Measurements from ENCODE around the gene SUPT5H.

The SUPT5H gene

DNA sequence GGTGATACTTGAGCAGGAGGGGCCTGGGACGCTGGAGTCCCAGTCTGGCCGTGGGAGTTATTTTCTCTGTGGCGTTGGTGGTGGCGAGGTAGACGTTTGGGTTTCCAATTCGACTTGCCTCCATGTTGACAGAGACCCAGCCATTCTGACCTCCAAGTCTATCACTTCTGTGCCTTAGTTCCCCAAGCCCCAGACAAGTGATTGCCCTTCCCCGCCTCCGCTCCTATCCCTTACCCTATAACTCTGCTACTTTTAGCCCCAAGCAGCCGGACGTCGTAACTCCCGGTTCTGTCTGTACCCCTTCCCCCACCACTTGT is 35.8 kb downstream of the SUPT5H start:
- DNase-seq (ENCODE audit: low spot score in 2 of 2) (no peak), ATAC-seq (replicated peaks; ENCODE audit: extremely low read depth, poor library complexity, severe bottlenecking) (peak; percentile 18)
- Mint-ChIP-seq H3K27me3 (no peaks in the 10 kb centered on the region), H3K36me3 (ENCODE audit: insufficient read depth) (peaks cover 18% of the 10 kb centered on the region), H3K4me3 (peak overlapping the region; percentile 87), H3K9me3 (no peaks in the 10 kb centered on the region), H3K27ac (ENCODE audit: low read depth) (peak overlapping the region; percentile 93), H3K4me1 (peaks cover 26% of the 10 kb centered on the region)

DNA sequence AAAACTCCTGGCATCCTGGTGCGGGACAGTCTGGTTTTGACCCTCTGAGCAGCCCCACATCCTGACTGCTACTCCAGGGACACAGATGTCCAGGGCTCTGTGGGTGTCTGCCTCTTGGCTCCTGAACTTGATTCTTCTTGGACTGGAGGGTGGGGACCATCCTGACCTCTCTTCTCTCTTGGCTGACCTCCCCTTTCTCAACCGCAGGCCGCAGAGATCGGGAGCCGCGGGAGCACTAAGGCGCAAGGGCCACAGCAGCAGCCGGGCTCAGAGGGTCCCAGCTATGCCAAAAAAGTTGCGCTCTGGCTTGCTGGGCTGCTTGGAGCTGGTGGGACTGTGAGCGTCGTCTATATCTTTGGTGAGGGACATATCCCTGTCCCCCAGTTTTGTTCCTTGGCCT is 36.3 kb downstream of the SUPT5H start:
- peaks cover 30% of the 10 kb centered on the region for H3K4me1 Mint-ChIP-seq
- peak overlapping the region; percentile 87 for H3K4me3 Mint-ChIP-seq
- H3K36me3 Mint-ChIP-seq (ENCODE audit: insufficient read depth): peaks cover 15% of the 10 kb centered on the region
- ATAC-seq (replicated peaks; ENCODE audit: extremely low read depth, poor library complexity, severe bottlenecking): no peak
- H3K9me3 Mint-ChIP-seq: no peaks in the 10 kb centered on the region
- peak overlapping the region; percentile 93 for H3K27ac Mint-ChIP-seq (ENCODE audit: low read depth)
- no peak for DNase-seq (ENCODE audit: low spot score in 2 of 2)
- no peaks in the 10 kb centered on the region for H3K27me3 Mint-ChIP-seq

DNA sequence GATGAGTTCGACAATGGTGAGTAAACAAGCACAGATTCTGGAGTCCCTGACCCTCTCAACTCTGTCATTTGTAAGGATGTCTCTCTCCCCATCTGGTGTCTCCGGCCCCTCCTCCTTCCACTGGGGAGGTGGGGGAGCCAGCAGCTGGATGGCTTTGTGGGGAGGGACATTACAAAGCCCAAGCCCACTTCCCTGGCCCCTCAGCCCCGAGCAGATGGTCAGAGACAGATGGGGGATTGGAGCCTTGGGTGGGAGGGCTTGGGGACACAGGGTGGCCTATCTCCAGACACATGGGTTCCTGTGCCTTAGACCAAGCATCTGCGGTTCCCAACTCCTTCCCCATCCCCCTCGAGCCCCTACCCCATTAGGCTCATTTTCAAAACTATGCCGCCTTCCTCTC is 37.8 kb downstream of the SUPT5H start:
- peaks cover 33% of the 10 kb centered on the region for H3K4me1 Mint-ChIP-seq
- DNase-seq (ENCODE audit: low spot score in 2 of 2) (no peak), ATAC-seq (replicated peaks; ENCODE audit: extremely low read depth, poor library complexity, severe bottlenecking) (no peak)
- H3K9me3 Mint-ChIP-seq: no peaks in the 10 kb centered on the region
- H3K4me3 Mint-ChIP-seq: peak overlapping the region; percentile 33
- peaks cover 20% of the 10 kb centered on the region for H3K36me3 Mint-ChIP-seq (ENCODE audit: insufficient read depth)
- peak overlapping the region; percentile 57 for H3K27ac Mint-ChIP-seq (ENCODE audit: low read depth)
- H3K27me3 Mint-ChIP-seq: no peaks in the 10 kb centered on the region

DNA sequence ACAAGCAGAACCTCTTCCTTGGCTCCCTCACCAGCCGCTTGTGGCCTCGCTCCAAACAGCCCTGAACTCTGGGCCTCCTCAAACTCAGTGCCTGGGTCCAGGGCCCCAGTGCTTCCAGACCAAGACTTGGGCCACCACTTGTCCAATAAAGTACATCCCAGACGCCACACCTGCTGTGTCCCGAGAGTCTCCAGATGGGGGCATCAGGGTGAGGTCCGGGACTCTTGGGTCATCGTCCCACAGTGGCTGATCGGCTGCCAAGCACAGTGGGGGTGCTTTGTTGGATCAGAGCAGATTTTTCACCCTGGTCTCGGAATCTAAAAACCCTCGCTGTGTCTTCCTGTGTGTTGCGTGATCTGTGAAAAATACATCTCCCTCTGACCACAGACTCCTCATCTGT is 44.4 kb downstream of the SUPT5H start:
- no peak overlapping the region for H3K27ac Mint-ChIP-seq (ENCODE audit: low read depth)
- DNase-seq (ENCODE audit: low spot score in 2 of 2) (no peak), ATAC-seq (replicated peaks; ENCODE audit: extremely low read depth, poor library complexity, severe bottlenecking) (no peak)
- no peaks in the 10 kb centered on the region for H3K27me3 Mint-ChIP-seq
- peaks cover 7% of the 10 kb centered on the region for H3K4me1 Mint-ChIP-seq
- H3K4me3 Mint-ChIP-seq: no peak overlapping the region
- peaks cover 35% of the 10 kb centered on the region for H3K36me3 Mint-ChIP-seq (ENCODE audit: insufficient read depth)
- no peaks in the 10 kb centered on the region for H3K9me3 Mint-ChIP-seq

DNA sequence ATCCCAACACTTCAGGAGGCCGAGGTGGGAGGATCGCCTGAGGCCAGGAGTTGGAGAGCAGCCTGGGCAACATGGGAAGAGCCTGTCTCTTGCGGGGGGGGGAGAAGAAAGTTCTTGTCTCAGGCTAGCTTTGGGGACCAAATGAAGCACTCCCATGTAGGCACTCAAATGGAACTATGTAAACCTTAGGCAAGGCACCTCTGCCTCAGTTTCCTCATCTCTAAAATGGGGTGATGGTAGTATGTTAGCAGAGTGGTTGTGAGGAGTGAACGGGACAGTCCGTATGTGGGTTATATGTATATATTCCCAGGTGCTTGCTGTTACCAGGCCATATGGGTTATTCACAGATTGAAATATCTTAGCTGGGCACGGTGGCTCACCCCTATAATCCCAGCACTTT is 46.8 kb downstream of the SUPT5H start:
- Mint-ChIP-seq H3K4me1 (no peaks in the 10 kb centered on the region), H3K9me3 (no peaks in the 10 kb centered on the region), H3K27ac (ENCODE audit: low read depth) (no peak overlapping the region), H3K27me3 (peaks cover 16% of the 10 kb centered on the region), H3K4me3 (no peak overlapping the region), H3K36me3 (ENCODE audit: insufficient read depth) (peaks cover 29% of the 10 kb centered on the region)
- no peak for ATAC-seq (replicated peaks; ENCODE audit: extremely low read depth, poor library complexity, severe bottlenecking)
- DNase-seq (ENCODE audit: low spot score in 2 of 2): no peak

DNA sequence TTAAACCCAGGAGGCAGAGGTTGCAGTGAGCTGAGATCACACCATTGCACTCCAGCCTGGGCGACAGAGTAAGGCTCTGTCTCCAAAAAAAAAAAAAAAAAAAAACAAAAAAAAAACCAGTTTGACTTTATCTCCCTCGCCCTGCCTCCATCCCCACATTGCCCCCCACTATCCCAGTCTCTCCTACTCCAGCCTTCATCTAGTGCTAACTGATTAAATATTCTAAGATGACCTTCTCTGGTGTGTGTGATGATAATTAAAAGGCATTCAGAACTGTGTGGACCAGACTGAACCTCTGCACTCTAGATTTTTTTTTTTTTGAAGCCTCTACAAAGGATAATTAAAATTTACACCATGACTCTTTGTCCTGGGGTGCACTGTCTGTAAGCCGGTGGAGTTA is 47.4 kb downstream of the SUPT5H start:
- no peak overlapping the region for H3K27ac Mint-ChIP-seq (ENCODE audit: low read depth)
- peaks cover 1% of the 10 kb centered on the region for H3K4me1 Mint-ChIP-seq
- H3K4me3 Mint-ChIP-seq: no peak overlapping the region
- H3K27me3 Mint-ChIP-seq: peaks cover 22% of the 10 kb centered on the region
- ATAC-seq (replicated peaks; ENCODE audit: extremely low read depth, poor library complexity, severe bottlenecking) (no peak), DNase-seq (ENCODE audit: low spot score in 2 of 2) (no peak)
- H3K9me3 Mint-ChIP-seq: no peaks in the 10 kb centered on the region
- peaks cover 27% of the 10 kb centered on the region for H3K36me3 Mint-ChIP-seq (ENCODE audit: insufficient read depth)

DNA sequence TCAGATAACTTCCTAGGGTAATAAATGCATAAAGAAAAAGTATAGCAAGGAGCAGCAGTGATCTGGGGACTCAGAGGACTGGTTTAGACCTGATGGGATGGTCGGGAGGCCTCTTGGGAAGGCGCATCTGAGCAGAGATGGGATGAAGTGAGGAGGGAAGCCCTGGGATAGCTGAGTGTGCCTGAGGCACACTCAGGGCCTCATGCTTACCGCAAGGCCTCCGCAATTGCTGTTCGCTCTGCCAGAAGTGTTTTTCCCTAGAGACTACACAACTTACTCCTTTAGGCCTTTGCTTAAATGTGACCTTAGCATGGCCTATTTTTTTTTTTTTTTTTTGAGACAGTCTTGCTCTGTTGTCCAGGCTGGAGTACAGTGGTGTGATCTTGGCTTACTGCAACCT is 49.3 kb downstream of the SUPT5H start:
- Mint-ChIP-seq H3K27me3 (peaks cover 41% of the 10 kb centered on the region), H3K9me3 (no peaks in the 10 kb centered on the region), H3K36me3 (ENCODE audit: insufficient read depth) (peaks cover 17% of the 10 kb centered on the region), H3K27ac (ENCODE audit: low read depth) (no peak overlapping the region), H3K4me3 (no peak overlapping the region), H3K4me1 (peaks cover 16% of the 10 kb centered on the region)
- DNase-seq (ENCODE audit: low spot score in 2 of 2): no peak
- no peak for ATAC-seq (replicated peaks; ENCODE audit: extremely low read depth, poor library complexity, severe bottlenecking)

DNA sequence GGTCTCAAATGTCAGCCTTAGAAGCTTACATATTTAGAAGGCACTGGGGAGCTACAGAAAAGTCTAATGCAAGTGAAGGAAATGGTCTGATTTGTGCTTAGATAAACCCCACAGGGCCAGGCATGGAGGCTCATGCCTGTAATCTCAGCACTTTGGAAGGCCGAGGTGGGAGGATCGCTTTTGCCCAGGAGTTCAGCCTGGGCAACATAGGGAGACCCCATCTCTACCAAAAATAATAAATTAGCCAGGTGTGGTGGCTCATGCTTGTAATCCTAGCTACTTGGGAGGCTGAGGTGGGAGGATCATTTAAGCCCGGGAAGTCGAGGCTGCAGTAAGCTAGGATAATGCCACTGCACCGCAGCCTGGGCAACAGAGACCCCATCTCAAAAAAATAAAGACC is 50.7 kb downstream of the SUPT5H start:
- DNase-seq (ENCODE audit: low spot score in 2 of 2) (no peak), ATAC-seq (replicated peaks; ENCODE audit: extremely low read depth, poor library complexity, severe bottlenecking) (no peak)
- H3K9me3 Mint-ChIP-seq: no peaks in the 10 kb centered on the region
- H3K4me3 Mint-ChIP-seq: no peak overlapping the region
- peaks cover 19% of the 10 kb centered on the region for H3K4me1 Mint-ChIP-seq
- peaks cover 12% of the 10 kb centered on the region for H3K36me3 Mint-ChIP-seq (ENCODE audit: insufficient read depth)
- H3K27me3 Mint-ChIP-seq: peaks cover 55% of the 10 kb centered on the region
- no peak overlapping the region for H3K27ac Mint-ChIP-seq (ENCODE audit: low read depth)

DNA sequence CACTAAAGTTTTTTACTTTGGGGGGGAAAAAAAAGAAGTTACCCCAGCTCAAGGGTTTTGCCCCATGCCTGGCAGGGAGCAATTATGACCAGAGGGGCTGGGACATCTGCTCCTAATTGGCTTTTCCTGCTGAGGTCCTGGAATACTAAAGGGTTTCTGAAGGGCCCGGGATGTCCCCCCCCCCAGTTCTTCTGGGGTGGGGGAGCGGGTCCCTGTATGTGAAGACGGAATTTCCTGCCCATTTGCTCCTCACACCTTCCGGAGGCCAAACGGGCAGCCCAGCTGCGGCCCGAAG is 52.3 kb downstream of the SUPT5H start:
- peaks cover 9% of the 10 kb centered on the region for H3K36me3 Mint-ChIP-seq (ENCODE audit: insufficient read depth)
- no peak for DNase-seq (ENCODE audit: low spot score in 2 of 2)
- peaks cover 19% of the 10 kb centered on the region for H3K4me1 Mint-ChIP-seq
- no peak overlapping the region for H3K27ac Mint-ChIP-seq (ENCODE audit: low read depth)
- peaks cover 61% of the 10 kb centered on the region for H3K27me3 Mint-ChIP-seq
- H3K4me3 Mint-ChIP-seq: no peak overlapping the region
- no peak for ATAC-seq (replicated peaks; ENCODE audit: extremely low read depth, poor library complexity, severe bottlenecking)
- no peaks in the 10 kb centered on the region for H3K9me3 Mint-ChIP-seq

DNA sequence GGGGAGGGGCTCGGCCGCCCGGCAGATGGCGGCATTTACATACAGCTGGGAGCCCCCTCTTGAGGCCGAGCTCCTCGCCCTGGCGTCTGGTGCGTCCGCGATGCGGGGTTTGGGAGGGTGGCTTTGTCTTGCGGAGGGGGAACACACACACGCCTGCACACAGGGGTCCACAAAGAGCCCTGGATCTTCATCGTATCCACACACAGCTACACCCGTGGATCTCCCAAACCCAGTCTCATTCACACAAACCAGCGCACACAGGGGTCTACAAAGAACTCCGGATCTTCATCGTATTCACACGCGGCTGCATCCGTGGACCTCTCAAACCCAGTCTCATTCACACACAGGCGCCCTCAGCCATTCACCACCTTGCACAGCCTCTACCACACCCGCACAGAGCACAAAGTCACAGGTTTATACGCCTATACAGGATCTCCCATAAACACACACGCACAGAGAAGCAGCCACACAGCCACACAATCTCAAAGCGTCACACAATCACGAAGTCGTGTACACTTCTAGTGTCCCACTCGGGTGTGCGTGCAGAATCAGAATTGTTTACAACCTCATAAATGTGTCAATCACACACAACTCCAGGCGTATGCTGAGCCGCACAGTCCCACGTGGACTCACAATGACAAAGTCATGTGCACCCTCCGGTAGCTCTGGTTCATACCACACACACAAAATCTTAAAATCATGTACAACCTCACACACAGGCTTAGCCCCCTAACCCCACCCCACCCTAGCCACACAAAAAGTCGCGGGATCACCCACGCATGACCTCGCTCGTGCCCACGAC is 52.8 kb downstream of the SUPT5H start:
- H3K4me3 Mint-ChIP-seq: peak overlapping the region; percentile 50
- peaks cover 9% of the 10 kb centered on the region for H3K36me3 Mint-ChIP-seq (ENCODE audit: insufficient read depth)
- ATAC-seq (replicated peaks; ENCODE audit: extremely low read depth, poor library complexity, severe bottlenecking) (peak; percentile 67), DNase-seq (ENCODE audit: low spot score in 2 of 2) (no peak)
- H3K4me1 Mint-ChIP-seq: peaks cover 22% of the 10 kb centered on the region
- H3K9me3 Mint-ChIP-seq: no peaks in the 10 kb centered on the region
- H3K27me3 Mint-ChIP-seq: peaks cover 65% of the 10 kb centered on the region
- no peak overlapping the region for H3K27ac Mint-ChIP-seq (ENCODE audit: low read depth)

DNA sequence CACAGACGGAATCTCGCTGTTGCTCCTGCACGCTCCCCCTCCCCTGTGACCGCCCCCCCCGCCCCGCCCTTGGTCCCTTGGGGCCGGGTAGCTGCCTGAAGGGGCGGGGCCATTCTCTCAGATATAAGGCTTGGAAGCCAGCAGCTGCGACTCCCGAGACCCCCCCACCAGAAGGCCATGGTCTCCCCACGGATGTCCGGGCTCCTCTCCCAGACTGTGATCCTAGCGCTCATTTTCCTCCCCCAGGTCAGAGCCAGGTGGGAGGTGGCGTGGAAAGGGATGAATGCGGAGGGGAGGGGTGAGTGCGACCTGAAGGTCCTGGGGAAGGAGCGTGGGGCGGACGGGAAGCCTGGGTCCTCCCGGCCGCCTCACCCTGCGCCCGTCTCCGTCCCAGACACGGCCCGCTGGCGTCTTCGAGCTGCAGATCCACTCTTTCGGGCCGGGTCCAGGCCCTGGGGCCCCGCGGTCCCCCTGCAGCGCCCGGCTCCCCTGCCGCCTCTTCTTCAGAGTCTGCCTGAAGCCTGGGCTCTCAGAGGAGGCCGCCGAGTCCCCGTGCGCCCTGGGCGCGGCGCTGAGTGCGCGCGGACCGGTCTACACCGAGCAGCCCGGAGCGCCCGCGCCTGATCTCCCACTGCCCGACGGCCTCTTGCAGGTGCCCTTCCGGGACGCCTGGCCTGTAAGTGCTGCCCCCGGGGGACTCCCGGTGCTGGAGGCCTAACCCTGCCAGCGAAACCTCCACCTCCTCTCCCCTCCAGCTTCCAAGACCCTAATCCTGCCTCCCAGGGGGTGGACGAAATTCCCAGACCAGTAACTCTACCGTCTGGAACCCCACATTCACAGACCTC is 53.6 kb downstream of the SUPT5H start, which contains the start of gene DLL3:
DLL3 (plus strand) TSS at position 150 of the 845 bp plus-strand sequence; CDS start at position 178, 28 bp downstream.
- Mint-ChIP-seq H3K27me3 (peaks cover 73% of the 10 kb centered on the region), H3K4me3 (peak within 1 kb of the TSS; percentile 51), H3K9me3 (no peaks in the 10 kb centered on the region), H3K36me3 (ENCODE audit: insufficient read depth) (peaks cover 11% of the 10 kb centered on the region), H3K4me1 (peaks cover 30% of the 10 kb centered on the region), H3K27ac (ENCODE audit: low read depth) (no peak within 1 kb of the TSS)
- ATAC-seq (replicated peaks; ENCODE audit: extremely low read depth, poor library complexity, severe bottlenecking) (no peak), DNase-seq (ENCODE audit: low spot score in 2 of 2) (no peak)

DNA sequence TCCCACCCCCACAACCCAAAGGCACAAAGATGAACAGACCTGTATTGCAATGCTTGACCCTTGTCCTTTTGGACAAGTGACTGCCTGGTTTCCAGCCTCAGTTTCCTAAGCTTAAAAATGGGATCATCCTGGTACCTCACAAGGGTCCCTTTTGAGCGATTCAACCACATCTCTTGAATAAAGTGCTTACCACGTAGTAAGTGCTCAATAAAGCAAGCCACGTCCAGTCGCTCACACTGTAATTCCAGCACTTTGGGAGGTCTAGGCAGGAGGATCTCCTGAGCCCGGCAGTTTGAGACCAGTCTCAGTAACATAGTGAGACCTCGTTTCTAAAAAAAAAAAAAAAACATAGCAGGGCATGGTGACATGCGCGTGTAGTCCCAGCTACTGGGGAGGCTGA is 54.5 kb downstream of the SUPT5H start:
- DNase-seq (ENCODE audit: low spot score in 2 of 2) (no peak), ATAC-seq (replicated peaks; ENCODE audit: extremely low read depth, poor library complexity, severe bottlenecking) (no peak)
- Mint-ChIP-seq H3K9me3 (no peaks in the 10 kb centered on the region), H3K27ac (ENCODE audit: low read depth) (no peak overlapping the region), H3K27me3 (peaks cover 82% of the 10 kb centered on the region), H3K4me1 (peaks cover 33% of the 10 kb centered on the region), H3K4me3 (peak overlapping the region; percentile 51), H3K36me3 (ENCODE audit: insufficient read depth) (peaks cover 11% of the 10 kb centered on the region)

DNA sequence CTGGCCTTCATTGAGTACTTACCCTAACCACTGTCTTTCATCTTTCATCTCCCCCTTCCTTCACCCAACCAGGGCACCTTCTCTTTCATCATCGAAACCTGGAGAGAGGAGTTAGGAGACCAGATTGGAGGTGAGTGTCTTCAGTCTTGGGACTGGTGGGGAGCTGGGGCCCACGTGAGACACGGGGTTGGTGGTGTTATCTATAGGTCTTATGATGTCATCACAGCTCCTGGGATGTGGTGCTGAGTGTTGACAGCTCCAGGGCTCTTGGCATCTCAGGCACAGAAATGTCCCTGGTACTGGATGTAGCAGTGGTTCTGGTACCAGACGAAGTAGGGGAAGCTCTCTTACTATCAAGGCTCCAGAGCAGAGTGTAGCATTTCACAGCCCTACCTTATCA is 55.2 kb downstream of the SUPT5H start:
- DNase-seq (ENCODE audit: low spot score in 2 of 2) (no peak), ATAC-seq (replicated peaks; ENCODE audit: extremely low read depth, poor library complexity, severe bottlenecking) (no peak)
- no peak overlapping the region for H3K27ac Mint-ChIP-seq (ENCODE audit: low read depth)
- no peak overlapping the region for H3K4me3 Mint-ChIP-seq
- H3K4me1 Mint-ChIP-seq: peaks cover 33% of the 10 kb centered on the region
- H3K36me3 Mint-ChIP-seq (ENCODE audit: insufficient read depth): peaks cover 11% of the 10 kb centered on the region
- H3K27me3 Mint-ChIP-seq: peaks cover 88% of the 10 kb centered on the region
- no peaks in the 10 kb centered on the region for H3K9me3 Mint-ChIP-seq
